Tibial nerve (tissue), 4 donors: ENCODE measurements around the gene PSKH1. TPM values are rescaled to one million over a fixed set of nuclear protein-coding genes. Genes with fewer than 3 reads are reported as not detected.
"Not testable (repeated sequence)": the region's sequence is repeated elsewhere in the genome, so short reads cannot be mapped to it uniquely, and the experiment has no call there.

ENCODE experiments used
- DNase-seq, 2 donors: peaks; one replicate each; pipeline ENCODE4 v3.0.0-alpha.2; 2019; ENCODE audit warnings: low spot score in 2 of 2
- H3K27ac ChIP-seq, 4 donors: fragments of 200-600 bp; sonication (generic) in 3 of 4; one replicate each; pipeline ENCODE4 v1.5.1; 2017 to 2019; ENCODE audit warnings: mild to moderate bottlenecking in 1 of 4
- H3K27me3 ChIP-seq, 2 donors: fragments of 200-600 bp; sonication (generic) in 1 of 2; one replicate each; pipeline versions ENCODE4 v1.5.1 to v1.6.0; 2017 to 2019
- H3K36me3 ChIP-seq, 3 donors: fragments of 200-600 bp; sonication (generic); one replicate each; pipeline ENCODE4 v1.5.1; 2018 to 2019
- H3K4me1 ChIP-seq, 4 donors: fragments of 200-600 bp; sonication (generic) in 3 of 4; one replicate each; pipeline ENCODE4 v1.5.1; 2017 to 2019
- H3K4me3 ChIP-seq, 4 donors: fragments of 200-600 bp; sonication (generic) in 3 of 4; one replicate each; pipeline ENCODE4 v1.5.1; 2017 to 2019; ENCODE audit warnings: mild to moderate bottlenecking in 1 of 4, moderate library complexity in 1 of 4
- H3K9me3 ChIP-seq, 4 donors: fragments of 200-600 bp; sonication (generic) in 3 of 4; one replicate each; pipeline ENCODE4 v1.5.1; 2017 to 2019
- EP300 ChIP-seq, 2 donors: sonication (generic); formaldehyde crosslinking; IDR thresholded peaks; one replicate each; pipeline ENCODE4 v1.6.1; 2017; ENCODE audit warnings: antibody characterized with exemption in 2 of 2, mild to moderate bottlenecking in 1 of 2
- POLR2A ChIP-seq, 2 donors: fragments of 450-650 bp; IDR thresholded peaks; one replicate each; pipeline ENCODE4 v1.6.1; 2017; ENCODE audit warnings: antibody characterized with exemption in 2 of 2, mild to moderate bottlenecking in 2 of 2, moderate library complexity in 2 of 2
- WGBS, 2 donors: methylation state at CpG; one replicate each; pipeline ENCODE4 v1.1.5; 2018; 5-methylcytosine and 5-hydroxymethylcytosine counted together
- total RNA-seq, 4 donors: library from RNA; depleted of rRNA; stranded (reverse); fragments of >200 nt; gene quantifications; one replicate each; pipeline ENCODE4 v1.1.0, GENCODE V29; 2016
- TF ChIP-seq, protein P1 (sequence below), 5 experiments: fragments of 200-600 bp in 3 of 5; fragments of 450-650 bp in 2 of 5; sonication (generic) in 3 of 5; IDR thresholded peaks; one replicate each; pipeline ENCODE4 v1.5.1; 2016 to 2019; ENCODE audit warnings: antibody characterized with exemption in 5 of 5, mild to moderate bottlenecking in 3 of 5, moderate library complexity in 2 of 5

PSKH1 gene
- total RNA-seq, 4 donors from 2014 or later: 22.2 to 30.8 (median 24.2) TPM

DNA sequence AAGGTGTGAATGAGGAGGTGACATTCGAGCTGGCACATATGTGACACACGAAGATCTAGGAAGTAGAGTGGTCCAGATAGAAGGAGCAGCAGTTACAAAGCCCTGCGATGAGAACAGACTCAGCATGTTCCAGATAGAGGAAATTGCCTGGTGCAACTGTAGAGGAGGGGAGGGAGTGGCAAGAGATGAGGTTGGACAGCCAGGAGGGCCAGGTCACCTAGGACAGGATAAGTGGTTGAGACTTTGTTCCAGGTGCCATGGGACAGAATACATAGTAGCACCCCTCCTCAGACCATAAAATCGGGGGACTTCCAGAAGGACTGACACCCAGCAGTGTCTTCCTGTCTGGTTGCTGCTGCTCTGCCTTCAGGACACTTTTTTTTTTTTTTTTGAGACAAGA is 34.6 kb upstream of the PSKH1 start:
- DNase-seq: no peak
- H3K4me3 ChIP-seq: no peak overlapping the region
- no peaks in the 10 kb centered on the region for H3K27me3 ChIP-seq
- TF ChIP-seq EP300 (IDR thresholded peaks at IDR 0.05): no peak
- TF ChIP-seq, protein P1, sequence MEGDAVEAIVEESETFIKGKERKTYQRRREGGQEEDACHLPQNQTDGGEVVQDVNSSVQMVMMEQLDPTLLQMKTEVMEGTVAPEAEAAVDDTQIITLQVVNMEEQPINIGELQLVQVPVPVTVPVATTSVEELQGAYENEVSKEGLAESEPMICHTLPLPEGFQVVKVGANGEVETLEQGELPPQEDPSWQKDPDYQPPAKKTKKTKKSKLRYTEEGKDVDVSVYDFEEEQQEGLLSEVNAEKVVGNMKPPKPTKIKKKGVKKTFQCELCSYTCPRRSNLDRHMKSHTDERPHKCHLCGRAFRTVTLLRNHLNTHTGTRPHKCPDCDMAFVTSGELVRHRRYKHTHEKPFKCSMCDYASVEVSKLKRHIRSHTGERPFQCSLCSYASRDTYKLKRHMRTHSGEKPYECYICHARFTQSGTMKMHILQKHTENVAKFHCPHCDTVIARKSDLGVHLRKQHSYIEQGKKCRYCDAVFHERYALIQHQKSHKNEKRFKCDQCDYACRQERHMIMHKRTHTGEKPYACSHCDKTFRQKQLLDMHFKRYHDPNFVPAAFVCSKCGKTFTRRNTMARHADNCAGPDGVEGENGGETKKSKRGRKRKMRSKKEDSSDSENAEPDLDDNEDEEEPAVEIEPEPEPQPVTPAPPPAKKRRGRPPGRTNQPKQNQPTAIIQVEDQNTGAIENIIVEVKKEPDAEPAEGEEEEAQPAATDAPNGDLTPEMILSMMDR (IDR thresholded peaks at IDR 0.05): no peak
- TF ChIP-seq POLR2A (IDR thresholded peaks at IDR 0.05): no peak
- H3K4me1 ChIP-seq: peaks cover 0 to 71% (median 29%) of the 10 kb centered on the region in 4 donors
- H3K36me3 ChIP-seq: no peaks in the 10 kb centered on the region
- peak overlapping the region; percentile 3 to 85 (median 76) for H3K27ac ChIP-seq
- WGBS, 2 donors: 76 to 87% methylated on average over 4 of the region's 4 CpGs
- H3K9me3 ChIP-seq: no peaks in the 10 kb centered on the region

DNA sequence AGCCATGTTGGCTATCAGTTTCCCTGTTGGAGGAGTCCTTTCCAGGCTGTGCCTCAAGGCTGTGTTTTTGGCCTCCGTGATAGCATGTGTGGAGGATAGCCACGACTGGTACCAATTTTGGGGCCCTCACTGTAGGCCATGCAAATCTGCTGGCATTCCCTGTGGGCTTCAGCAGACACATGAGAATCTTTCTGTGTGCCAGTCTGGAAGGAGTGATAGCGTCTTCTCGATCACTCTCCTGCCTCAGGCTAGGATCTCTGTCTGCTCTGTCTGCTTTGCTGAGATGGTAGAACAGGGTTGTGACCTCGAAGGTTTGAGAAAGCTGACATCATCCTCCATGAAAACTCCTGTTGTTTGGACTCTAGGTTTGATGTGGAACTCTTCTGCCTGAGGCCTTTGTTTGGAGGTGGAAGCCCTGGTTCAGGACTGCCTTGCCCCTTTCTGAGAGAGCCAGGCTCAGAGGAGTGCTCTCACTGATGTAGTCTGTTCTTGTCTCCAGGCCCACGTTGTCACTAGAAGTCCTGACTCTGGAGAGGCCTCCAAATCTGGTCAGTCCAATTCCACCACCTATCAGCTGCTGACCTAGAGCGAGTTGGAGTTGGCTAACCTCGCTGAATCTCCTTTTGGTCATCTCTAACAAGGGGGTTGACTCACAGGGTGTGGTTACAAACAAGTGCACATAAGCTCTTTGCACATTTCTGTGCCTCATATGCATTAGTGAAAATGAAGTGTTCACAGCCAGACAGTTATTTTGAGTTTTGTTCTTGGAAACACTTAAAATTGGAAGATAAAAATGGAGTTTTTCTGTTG is 32.3 kb upstream of the PSKH1 start:
- no peak overlapping the region for H3K4me3 ChIP-seq
- peak overlapping the region in 2 of 4 donors; percentile 78 to 88 for H3K27ac ChIP-seq
- H3K36me3 ChIP-seq: peaks cover 0 to 11% (median 0%) of the 10 kb centered on the region in 3 donors
- 52 to 67% methylated on average over 6 to 8 of the region's 8 CpGs for WGBS, 2 donors
- no peaks in the 10 kb centered on the region for H3K9me3 ChIP-seq
- no peak for DNase-seq
- no peak for TF ChIP-seq EP300 (IDR thresholded peaks at IDR 0.05)
- no peak for TF ChIP-seq POLR2A (IDR thresholded peaks at IDR 0.05)
- TF ChIP-seq, protein P1 (IDR thresholded peaks at IDR 0.05): no peak
- peaks cover 0 to 78% (median 35%) of the 10 kb centered on the region in 4 donors for H3K4me1 ChIP-seq
- H3K27me3 ChIP-seq: no peaks in the 10 kb centered on the region

DNA sequence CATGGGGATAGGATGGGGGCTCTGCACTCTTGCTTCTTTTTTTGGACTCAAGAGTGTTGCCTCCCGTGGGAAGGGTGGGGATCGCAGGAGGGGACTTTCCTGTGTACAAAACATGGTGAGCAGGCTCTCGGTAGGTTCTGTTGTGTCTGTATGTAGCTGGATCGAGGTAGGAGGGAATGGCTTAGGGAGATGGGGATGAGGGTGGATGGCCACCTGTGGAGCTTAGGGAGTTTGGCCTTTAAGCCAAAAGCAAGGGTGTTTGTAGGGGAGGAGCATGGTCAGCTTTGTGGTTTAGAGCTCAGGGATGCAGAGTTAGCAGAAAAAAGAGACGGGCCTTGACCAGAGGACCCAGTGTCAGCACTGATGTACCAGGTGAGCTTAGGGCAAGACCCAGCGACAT is 31.2 kb upstream of the PSKH1 start:
- TF ChIP-seq POLR2A (IDR thresholded peaks at IDR 0.05): no peak
- no peak for TF ChIP-seq EP300 (IDR thresholded peaks at IDR 0.05)
- TF ChIP-seq, protein P1 (IDR thresholded peaks at IDR 0.05): no peak
- H3K27me3 ChIP-seq: no peaks in the 10 kb centered on the region
- H3K9me3 ChIP-seq: no peaks in the 10 kb centered on the region
- DNase-seq: no peak
- WGBS, 2 donors: 74 to 85% methylated on average over 6 of the region's 6 CpGs
- H3K4me3 ChIP-seq: no peak overlapping the region
- H3K4me1 ChIP-seq: peaks cover 0 to 69% (median 33%) of the 10 kb centered on the region in 4 donors
- H3K27ac ChIP-seq: peak overlapping the region in 2 of 4 donors; percentile 78 to 88
- H3K36me3 ChIP-seq: peaks cover 0 to 22% (median 0%) of the 10 kb centered on the region in 3 donors

DNA sequence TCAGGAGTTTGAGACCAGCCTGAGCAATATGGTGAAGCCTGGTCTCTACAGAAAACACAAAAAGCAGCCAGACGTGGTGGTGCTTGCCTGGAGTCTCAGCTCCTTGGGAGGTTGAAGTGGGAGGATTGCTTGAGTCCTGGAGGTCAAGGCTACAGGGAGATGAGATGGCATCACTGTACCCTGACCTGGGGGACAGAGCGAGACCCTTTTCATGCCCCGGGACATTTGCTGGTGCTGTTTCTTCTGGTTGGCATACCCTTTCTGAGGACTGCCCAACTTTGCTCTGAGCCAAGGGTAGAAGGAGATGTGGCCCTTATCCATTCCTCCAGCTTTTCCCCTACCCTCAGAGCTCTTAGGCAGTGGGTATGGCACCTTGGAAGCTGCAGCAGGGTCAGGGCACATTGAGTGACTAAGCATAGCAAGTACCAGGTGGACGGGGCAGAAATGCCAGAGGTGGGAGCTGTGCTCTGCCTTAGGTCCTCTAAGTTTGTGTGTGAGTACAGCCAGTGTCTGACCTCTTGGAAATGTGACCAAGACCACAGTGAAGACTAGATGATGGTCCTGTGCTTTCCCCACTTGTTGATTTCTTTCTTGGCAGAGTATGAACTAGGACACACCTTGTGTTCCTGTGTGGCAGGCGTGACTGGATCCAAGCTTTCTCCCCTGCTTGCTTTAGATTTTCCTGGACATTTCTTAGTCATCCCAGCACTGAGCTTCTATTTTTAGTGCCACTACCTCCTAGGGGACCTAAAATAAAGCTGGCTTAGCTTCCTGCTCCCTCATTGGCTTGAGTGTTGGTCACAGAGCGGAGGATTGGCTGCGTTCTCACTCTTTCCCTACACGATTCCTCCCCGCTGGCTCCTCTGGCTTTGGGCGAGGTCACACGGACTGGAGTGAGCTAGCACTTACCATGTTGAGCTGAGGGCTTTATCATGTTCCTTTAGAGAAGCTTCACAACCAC is 30.2 kb upstream of the PSKH1 start:
- peak overlapping the region; percentile 50 to 88 (median 68) for H3K27ac ChIP-seq
- peak in 1 of 2 donors; percentile 44 for TF ChIP-seq EP300 (IDR thresholded peaks at IDR 0.05)
- TF ChIP-seq, protein P1 (IDR thresholded peaks at IDR 0.05): no peak
- TF ChIP-seq POLR2A (IDR thresholded peaks at IDR 0.05): no peak
- H3K9me3 ChIP-seq: no peaks in the 10 kb centered on the region
- H3K36me3 ChIP-seq: peaks cover 0 to 32% (median 0%) of the 10 kb centered on the region in 3 donors
- no peak overlapping the region for H3K4me3 ChIP-seq
- H3K27me3 ChIP-seq: no peaks in the 10 kb centered on the region
- H3K4me1 ChIP-seq: peaks cover 0 to 59% (median 24%) of the 10 kb centered on the region in 4 donors
- 60 to 66% methylated on average over 11 of the region's 11 CpGs for WGBS, 2 donors
- peak; percentile 51 to 57 for DNase-seq

DNA sequence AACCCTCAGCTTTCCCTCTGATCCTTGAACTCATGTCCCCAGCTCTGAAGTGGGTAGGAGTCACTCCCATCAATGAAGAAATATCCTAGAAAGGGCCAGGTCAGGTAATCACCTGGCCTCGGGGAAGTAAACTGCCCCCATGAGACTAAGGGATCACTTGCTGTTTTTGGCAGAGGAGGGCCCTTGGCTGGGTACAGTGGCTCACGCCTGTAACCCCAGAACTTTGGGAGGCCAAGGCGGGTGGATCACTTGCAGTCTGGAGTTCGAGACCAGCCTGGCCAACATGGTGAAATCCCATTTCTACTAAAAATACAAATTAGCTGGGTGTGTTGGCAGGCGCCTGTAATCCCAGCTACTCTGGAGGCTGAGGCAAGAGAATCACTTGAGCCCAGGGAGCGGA is 29.0 kb upstream of the PSKH1 start:
- H3K27me3 ChIP-seq, H3K4me3 ChIP-seq, DNase-seq, H3K9me3 ChIP-seq: not testable (repeated sequence)
- H3K4me1 ChIP-seq: peaks cover 0 to 50% (median 17%) of the 10 kb centered on the region in 4 donors
- H3K36me3 ChIP-seq: peaks cover 0 to 43% (median 0%) of the 10 kb centered on the region in 3 donors
- peak overlapping the region in 3 of 4 donors; percentile 57 to 88 (median 78) for H3K27ac ChIP-seq
- 89 to 93% methylated on average over 6 of the region's 6 CpGs for WGBS, 2 donors
